H1 (cell line): ENCODE data around the gene MCM7. TPM values are rescaled to one million over a fixed set of nuclear protein-coding genes. Genes with fewer than 3 reads are reported as not detected.
A peak's percentile ranks its signal among the peaks of the same experiment; 100 is the strongest.

Source experiments
- CHD7 ChIP-seq: fragments of 300-600 bp; sonication (generic); IDR thresholded peaks from 2 replicates; pipeline ENCODE4 v1.7.1; 2012; ENCODE audit warnings: low read length, moderate library complexity, mild to moderate bottlenecking, inconsistent platforms; ENCODE audit not compliant: insufficient replicate concordance
- CTCF ChIP-seq, 3 experiments: IDR thresholded peaks; 1 replicate in 2 of 3; 2 replicates in 1 of 3; pipeline versions ENCODE4 v1.5.1 to v1.6.1; 2011; ENCODE audit warnings: low read length in 3 of 3, mild to moderate bottlenecking in 3 of 3, inconsistent platforms in 2 of 3, low read depth in 1 of 3, moderate library complexity in 1 of 3; ENCODE audit not compliant: insufficient read depth in 1 of 3; ENCODE audit errors: control extremely low read depth in 1 of 3
- EGR1 ChIP-seq: IDR thresholded peaks from 2 replicates; pipeline ENCODE4 v1.6.1; 2011; ENCODE audit warnings: low read depth, low read length, borderline replicate concordance
- RAD21 ChIP-seq, 2 experiments: IDR thresholded peaks in 1 of 2; conservative IDR thresholded peaks in 1 of 2; 2 replicates each; pipeline ENCODE4 v1.6.1; 2011; ENCODE audit warnings: low read depth in 2 of 2, low read length in 2 of 2, improper control_type of control experiment in 1 of 2, inconsistent platforms in 1 of 2, mild to moderate bottlenecking in 1 of 2, moderate library complexity in 1 of 2
- SP1 ChIP-seq: IDR thresholded peaks from 2 replicates; pipeline ENCODE4 v1.6.1; 2011; ENCODE audit warnings: low read depth, low read length
- USF2 ChIP-seq: IDR thresholded peaks from 2 replicates; pipeline ENCODE4 v1.6.1; 2011; ENCODE audit warnings: low read length, improper control_type of control experiment
- polyA plus RNA-seq, 7 experiments: library from polyadenylated mRNA; depleted of rRNA in 3 of 7; stranded (reverse) in 5 of 7; unstranded in 2 of 7; fragments of >200 nt in 5 of 7; fragments of 200-250 nt in 2 of 7; gene quantifications; 1 replicate in 5 of 7; 2 replicates in 1 of 7; 4 replicates in 1 of 7; pipeline versions ENCODE4 v1.2.1 to v1.2.3, GENCODE V29; 2011 to 2013; ENCODE audit warnings: missing spikeins in 2 of 7, mixed read lengths in 2 of 7
- total RNA-seq: library from RNA; stranded (reverse); fragmentation: NEBNext Ultra II Directional; extraction: Animal tissue kit (Norgen Biotek cat#: 25700); gene quantifications from 2 replicates; pipeline ENCODE4 v1.2.1, GENCODE V29; 2021

Gene MCM7
- total and polyA plus RNA-seq, 2 of the 8 experiments (the other 6 are each of a cell fraction or from before 2014, with no cell fraction given): 313 to 344 TPM

- TF ChIP-seq CHD7 (no peak), RAD21 (IDR thresholded peaks at IDR 0.05 in 1 of 2, conservative IDR thresholded peaks at IDR 0.05 in 1 of 2; ENCODE audit: low read depth in 2 of 2, low read length in 2 of 2) (peak; percentile 67 to 71), USF2 (peak; percentile 30; the same call in 1 of the 2 replicates), EGR1 (peak; percentile 98), SP1 (peak; percentile 87), CTCF (IDR thresholded peaks at IDR 0.05; ENCODE audit: control extremely low read depth in 1 of 3, insufficient read depth in 1 of 3, low read depth in 1 of 3, low read length in 3 of 3) (peak; percentile 84 to 94 (median 85))
These were observed 19.6 kb downstream of the MCM7 start, which contains the start of gene ZNF3 (continued) for GRCh38 chr7:100081535-100082102.
